Left ventricle myocardium inferior (tissue), 1 donor: ENCODE results near the gene LRRC37A3. TPM values are rescaled to one million over a fixed set of nuclear protein-coding genes. Genes with fewer than 3 reads are reported as not detected.
A peak's percentile ranks its signal among the peaks of the same experiment; 100 is the strongest.
"Not testable (repeated sequence)": the region's sequence is repeated elsewhere in the genome, so short reads cannot be mapped to it uniquely, and the experiment has no call there.

Experiments
- DNase-seq: peaks from one replicate; pipeline ENCODE4 v3.0.0-alpha.2; 2020
- H3K27ac ChIP-seq: fragments of 200-600 bp; replicated peaks from 2 replicates; pipeline ENCODE4 v1.8.0; 2021
- H3K27me3 ChIP-seq: fragments of 200-600 bp; 2 replicates; pipeline ENCODE4 v1.8.0; 2021; ENCODE audit warnings: low read depth
- H3K36me3 ChIP-seq: fragments of 200-600 bp; 2 replicates; pipeline ENCODE4 v1.8.0; 2021
- H3K4me1 ChIP-seq: fragments of 200-600 bp; 2 replicates; pipeline ENCODE4 v1.8.0; 2021
- H3K4me3 ChIP-seq: fragments of 200-600 bp; 2 replicates; pipeline ENCODE4 v1.8.0; 2021; ENCODE audit warnings: mild to moderate bottlenecking, moderate library complexity
- H3K9me3 ChIP-seq: fragments of 200-600 bp; replicated peaks from 2 replicates; pipeline ENCODE4 v1.8.0; 2021
- intact Hi-C: fragments of 100-400 bp; cut with micrococcal nuclease; formaldehyde crosslinking; loops from one replicate; pipeline ENCODE4 v1.11.0; 2022
- total RNA-seq: library from RNA; stranded (reverse); fragmentation: NEBNext Ultra II Directional; extraction: Animal tissue kit (Norgen Biotek cat#: 25700); gene quantifications from one replicate; pipeline ENCODE4 v1.2.1, GENCODE V29; 2021
- TF ChIP-seq, protein P1 (sequence below): fragments of 200-600 bp; IDR thresholded peaks from 2 replicates; pipeline ENCODE4 v1.8.0; 2021; ENCODE audit warnings: antibody characterized with exemption, mild to moderate bottlenecking, borderline replicate concordance
- donor health status: DM: no; HTN: yes; CAD: no; lungs with severe emphysema.

The LRRC37A3 gene
- total RNA-seq, 1 donor from 2014 or later, result 3.5 TPM

DNA sequence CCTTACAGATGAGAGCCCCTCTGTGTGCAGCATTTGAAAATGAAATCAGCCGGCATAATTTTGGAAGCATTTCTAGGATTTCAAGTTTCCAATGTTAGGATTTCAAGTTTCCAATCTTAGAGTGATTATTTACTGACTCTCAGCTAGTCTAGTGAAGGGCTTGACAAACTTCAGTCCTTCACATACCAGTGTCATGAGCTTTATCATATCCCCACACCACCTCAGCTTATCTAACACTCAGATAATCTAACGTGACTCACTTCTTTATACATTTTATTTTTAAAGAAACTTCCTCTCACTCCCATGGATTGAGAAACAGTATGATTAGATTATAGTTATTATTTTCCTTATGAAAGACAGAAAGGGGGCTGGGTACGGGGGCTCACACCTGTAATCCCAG, 9.4 kb upstream of the LRRC37A3 start:
- intact Hi-C loops, H3K27ac ChIP-seq, H3K36me3 ChIP-seq, H3K4me3 ChIP-seq, DNase-seq, H3K27me3 ChIP-seq, H3K9me3 ChIP-seq, H3K4me1 ChIP-seq: not testable (repeated sequence)

- H3K27ac ChIP-seq, H3K4me3 ChIP-seq, H3K27me3 ChIP-seq, H3K4me1 ChIP-seq, H3K9me3 ChIP-seq, DNase-seq, intact Hi-C loops, H3K36me3 ChIP-seq: not testable (repeated sequence)
- TF ChIP-seq, protein P1, sequence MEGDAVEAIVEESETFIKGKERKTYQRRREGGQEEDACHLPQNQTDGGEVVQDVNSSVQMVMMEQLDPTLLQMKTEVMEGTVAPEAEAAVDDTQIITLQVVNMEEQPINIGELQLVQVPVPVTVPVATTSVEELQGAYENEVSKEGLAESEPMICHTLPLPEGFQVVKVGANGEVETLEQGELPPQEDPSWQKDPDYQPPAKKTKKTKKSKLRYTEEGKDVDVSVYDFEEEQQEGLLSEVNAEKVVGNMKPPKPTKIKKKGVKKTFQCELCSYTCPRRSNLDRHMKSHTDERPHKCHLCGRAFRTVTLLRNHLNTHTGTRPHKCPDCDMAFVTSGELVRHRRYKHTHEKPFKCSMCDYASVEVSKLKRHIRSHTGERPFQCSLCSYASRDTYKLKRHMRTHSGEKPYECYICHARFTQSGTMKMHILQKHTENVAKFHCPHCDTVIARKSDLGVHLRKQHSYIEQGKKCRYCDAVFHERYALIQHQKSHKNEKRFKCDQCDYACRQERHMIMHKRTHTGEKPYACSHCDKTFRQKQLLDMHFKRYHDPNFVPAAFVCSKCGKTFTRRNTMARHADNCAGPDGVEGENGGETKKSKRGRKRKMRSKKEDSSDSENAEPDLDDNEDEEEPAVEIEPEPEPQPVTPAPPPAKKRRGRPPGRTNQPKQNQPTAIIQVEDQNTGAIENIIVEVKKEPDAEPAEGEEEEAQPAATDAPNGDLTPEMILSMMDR, result peak; percentile 74
Measured at GRCh38 chr17:64927444-64927843, 8.2 kb upstream of the LRRC37A3 start.

DNA sequence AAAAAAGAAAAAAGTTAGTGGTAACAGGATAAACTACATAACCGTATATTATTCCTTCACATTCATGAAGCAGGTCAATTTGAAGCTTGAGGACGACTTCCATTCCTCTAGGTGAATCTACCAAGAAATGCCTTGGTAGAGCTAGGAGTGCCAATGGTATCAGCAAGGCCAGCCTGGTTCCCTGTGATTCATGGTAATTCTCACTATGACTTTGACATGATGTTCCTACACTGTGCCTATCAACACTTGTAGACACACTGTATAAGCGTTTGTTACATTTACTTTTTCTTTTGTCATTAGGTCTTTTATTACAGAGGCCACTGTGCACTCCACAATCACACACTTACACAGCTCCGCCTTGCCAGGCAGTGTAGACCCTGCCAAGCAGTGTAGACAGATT, 7.2 kb upstream of the LRRC37A3 start:
- intact Hi-C loops, H3K4me1 ChIP-seq, DNase-seq, H3K36me3 ChIP-seq, H3K27me3 ChIP-seq, H3K9me3 ChIP-seq, H3K27ac ChIP-seq, H3K4me3 ChIP-seq: not testable (repeated sequence)

- intact Hi-C loops, result not testable (repeated sequence)
Measured at GRCh38 chr17:64925244-64925643, 6.0 kb upstream of the LRRC37A3 start.

GRCh38 chr17:64923051-64923568, 3.8 kb upstream of the LRRC37A3 start:
- DNase-seq, H3K4me3 ChIP-seq, H3K9me3 ChIP-seq, H3K36me3 ChIP-seq, H3K27ac ChIP-seq, H3K27me3 ChIP-seq, intact Hi-C loops: not testable (repeated sequence)
- peaks cover 14% of the 10 kb centered on the region for H3K4me1 ChIP-seq

More at GRCh38 chr17:64925244-64925643, 6.0 kb upstream of the LRRC37A3 start:
- not testable (repeated sequence) for H3K27me3 ChIP-seq, H3K27ac ChIP-seq, DNase-seq, H3K9me3 ChIP-seq, H3K36me3 ChIP-seq, H3K4me1 ChIP-seq, H3K4me3 ChIP-seq

GRCh38 chr17:64920419-64921172, 1.3 kb upstream of the LRRC37A3 start:
- no peaks in the 10 kb centered on the region for H3K36me3 ChIP-seq
- H3K27ac ChIP-seq, result peak overlapping the region; percentile 97
- peaks cover 11% of the 10 kb centered on the region for H3K4me1 ChIP-seq
- DNase-seq, result no peak
- TF ChIP-seq, protein P1, result no peak
- no peaks in the 10 kb centered on the region for H3K9me3 ChIP-seq
- peak overlapping the region; percentile 82 for H3K4me3 ChIP-seq
- no peaks in the 10 kb centered on the region for H3K27me3 ChIP-seq
- intact Hi-C loops, result no loop called here

DNA sequence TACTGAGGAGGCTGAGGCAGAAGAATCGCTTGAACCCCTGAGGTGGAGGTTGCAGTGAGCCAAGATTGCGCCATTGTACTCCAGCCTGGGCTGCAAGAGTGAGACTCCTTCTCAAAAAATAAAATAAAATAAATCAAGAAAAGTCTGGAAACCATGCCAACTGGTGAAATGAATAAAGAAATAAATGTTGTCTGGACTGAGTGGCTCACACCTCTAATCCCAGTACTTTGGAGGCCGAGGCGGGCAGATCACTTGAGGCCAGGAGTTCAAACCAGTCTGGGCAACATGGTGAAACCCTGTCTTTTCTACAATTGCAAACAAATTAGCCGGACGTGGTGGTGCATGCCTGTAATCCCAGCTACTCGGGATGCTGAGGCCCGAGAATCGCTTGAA, 744 bp upstream of the LRRC37A3 start:
- no peak for DNase-seq
- TF ChIP-seq, protein P1, result no peak
- peaks cover 11% of the 10 kb centered on the region for H3K4me1 ChIP-seq
- no peaks in the 10 kb centered on the region for H3K9me3 ChIP-seq
- no peaks in the 10 kb centered on the region for H3K36me3 ChIP-seq
- H3K27ac ChIP-seq, result peak overlapping the region; percentile 97
- H3K4me3 ChIP-seq, result peak overlapping the region; percentile 82
- intact Hi-C loops, result no loop called here
- no peaks in the 10 kb centered on the region for H3K27me3 ChIP-seq

DNA sequence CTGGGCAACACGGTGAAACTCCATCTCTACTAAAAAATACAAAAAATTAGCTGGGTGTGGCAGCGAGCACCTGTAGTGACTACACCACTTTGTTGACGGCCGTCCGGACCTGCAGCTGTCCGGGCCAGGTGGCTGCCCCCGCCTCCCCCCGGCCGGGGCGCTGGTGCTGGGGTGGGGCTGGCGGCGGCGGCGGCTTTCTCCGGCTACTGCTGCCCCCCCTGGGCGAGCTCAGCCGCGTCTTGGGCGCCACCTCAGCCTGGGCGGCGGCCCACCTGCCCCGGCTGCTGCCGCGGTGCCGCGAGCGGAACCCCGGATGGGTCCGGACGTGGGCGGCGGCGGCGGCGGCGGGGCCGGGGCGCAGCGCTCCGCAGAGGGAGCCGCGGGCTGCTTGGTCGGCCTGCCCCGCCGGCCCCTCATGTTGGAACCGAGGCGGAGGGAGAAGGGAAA, 413 bp downstream of the LRRC37A3 start:
- Histone ChIP-seq H3K4me1 (peaks cover 11% of the 10 kb centered on the region), H3K4me3 (peak overlapping the region; percentile 82), H3K27ac (peak overlapping the region; percentile 97)
- H3K9me3 ChIP-seq, intact Hi-C loops, H3K27me3 ChIP-seq, H3K36me3 ChIP-seq: not testable (repeated sequence)
- peak; percentile 53 for DNase-seq

- not testable (repeated sequence) for H3K36me3 ChIP-seq
Measured at GRCh38 chr17:64917540-64917939, 1.7 kb downstream of the LRRC37A3 start.

GRCh38 chr17:64915244-64915643, 4.0 kb downstream of the LRRC37A3 start:
- DNase-seq, intact Hi-C loops, H3K4me1 ChIP-seq: not testable (repeated sequence)

More at GRCh38 chr17:64917540-64917939, 1.7 kb downstream of the LRRC37A3 start:
- intact Hi-C loops, H3K27me3 ChIP-seq, H3K27ac ChIP-seq, DNase-seq, H3K4me3 ChIP-seq, H3K9me3 ChIP-seq: not testable (repeated sequence)
- peaks cover 11% of the 10 kb centered on the region for H3K4me1 ChIP-seq

DNA sequence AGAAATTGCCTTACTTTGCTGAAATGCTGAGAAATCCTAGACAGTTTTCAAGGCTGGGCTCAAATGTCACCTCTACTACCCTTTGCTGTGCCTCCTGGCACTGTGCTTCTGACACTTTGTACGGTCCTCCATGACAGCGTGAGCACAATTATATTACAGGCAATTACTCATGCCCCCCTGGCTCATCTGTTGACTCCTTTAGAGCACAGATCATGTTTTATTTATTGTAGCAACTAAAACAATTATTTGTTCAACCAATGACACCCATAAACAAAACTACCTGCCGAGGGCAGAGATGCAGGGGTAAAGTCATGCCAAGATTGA, 9.1 kb downstream of the LRRC37A3 start:
- H3K36me3 ChIP-seq, H3K27me3 ChIP-seq, H3K9me3 ChIP-seq, intact Hi-C loops, H3K27ac ChIP-seq, H3K4me1 ChIP-seq, DNase-seq, H3K4me3 ChIP-seq: not testable (repeated sequence)

More at GRCh38 chr17:64915244-64915643, 4.0 kb downstream of the LRRC37A3 start:
- H3K4me3 ChIP-seq, H3K36me3 ChIP-seq, H3K9me3 ChIP-seq, H3K27ac ChIP-seq, H3K27me3 ChIP-seq: not testable (repeated sequence)
